HL-60/S4 (cell line): Measurements from ENCODE around the gene NAPEPLD.
"Not testable (repeated sequence)": the region's sequence is repeated elsewhere in the genome, so short reads cannot be mapped to it uniquely, and the experiment has no call there.

ENCODE experiments used
- in situ Hi-C: fragments of 300-500 bp; cut with MboI; formaldehyde crosslinking; loops from 2 replicates; pipeline ENCODE4 v1.14.3; 2022; ENCODE audit warnings: low sequenced_read_pairs

The NAPEPLD gene

DNA sequence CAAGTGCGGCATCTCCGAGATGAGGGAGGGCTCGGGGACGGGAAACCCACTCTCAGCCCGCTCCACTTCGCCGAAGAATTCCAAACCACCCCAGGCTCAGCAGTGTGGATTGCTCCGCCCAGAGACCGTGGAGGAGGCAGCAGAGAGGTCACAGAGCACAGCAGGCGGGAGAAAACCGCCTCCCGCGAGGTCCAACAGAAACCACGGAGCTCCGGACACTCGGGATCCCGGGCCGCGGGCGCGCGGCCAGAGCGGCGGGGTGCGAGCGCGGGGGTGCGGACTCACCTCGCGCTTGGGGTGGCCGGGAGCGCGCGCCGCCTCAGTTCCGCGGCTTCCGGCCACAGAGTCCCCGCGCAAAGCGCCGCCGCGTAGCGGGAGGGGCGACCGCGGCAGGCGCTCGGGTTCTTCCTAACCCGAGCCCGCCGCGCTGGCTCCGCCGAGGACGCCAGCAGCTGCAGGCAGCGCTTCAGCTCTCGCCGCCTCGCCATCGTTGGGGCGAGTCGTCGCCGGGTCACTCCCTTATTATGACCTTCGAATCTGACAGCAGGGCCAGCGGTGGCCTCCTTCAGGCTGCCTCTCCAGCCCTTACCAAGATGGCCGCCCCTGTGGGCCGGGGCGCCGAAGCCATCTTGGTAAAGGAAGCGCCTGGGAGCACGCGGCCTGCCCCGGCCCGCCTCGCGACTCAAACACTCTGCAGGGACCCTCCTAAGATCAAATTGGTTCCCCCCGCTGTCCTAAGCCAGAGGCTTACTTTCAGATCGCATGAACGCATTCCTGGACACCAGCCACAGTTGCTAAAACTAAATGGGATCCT, at the start of gene NAPEPLD:
Gene NAPEPLD, minus strand, starts transcription at position 106 of the 814 bp plus-strand sequence. CDS start 20,323 bp downstream, outside the sequence.
- in situ Hi-C loops: no loop called here

- in situ Hi-C loops: not testable (repeated sequence)
These were observed 49.2 kb upstream of the NAPEPLD start for GRCh38 chr7:103198079-103198478.

DNA sequence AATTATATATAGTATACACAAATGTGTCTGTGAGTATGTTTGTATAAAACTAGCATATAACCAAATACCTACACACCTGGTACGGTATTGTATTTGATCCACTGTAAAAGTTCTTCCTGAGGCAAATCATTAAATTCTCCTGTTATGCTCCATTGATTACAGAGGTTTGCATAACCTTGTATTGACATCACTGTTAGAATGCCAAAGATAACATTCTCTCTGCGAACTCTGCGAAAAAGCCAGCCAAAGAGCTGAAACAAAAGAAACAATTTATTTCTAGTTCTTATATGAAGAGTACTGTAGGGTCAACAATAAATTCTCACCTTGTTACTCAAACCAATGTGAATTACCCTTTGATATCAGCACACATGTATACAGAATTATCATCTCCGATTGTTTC, 46.5 kb upstream of the NAPEPLD start:
- in situ Hi-C loops: not testable (repeated sequence)

DNA sequence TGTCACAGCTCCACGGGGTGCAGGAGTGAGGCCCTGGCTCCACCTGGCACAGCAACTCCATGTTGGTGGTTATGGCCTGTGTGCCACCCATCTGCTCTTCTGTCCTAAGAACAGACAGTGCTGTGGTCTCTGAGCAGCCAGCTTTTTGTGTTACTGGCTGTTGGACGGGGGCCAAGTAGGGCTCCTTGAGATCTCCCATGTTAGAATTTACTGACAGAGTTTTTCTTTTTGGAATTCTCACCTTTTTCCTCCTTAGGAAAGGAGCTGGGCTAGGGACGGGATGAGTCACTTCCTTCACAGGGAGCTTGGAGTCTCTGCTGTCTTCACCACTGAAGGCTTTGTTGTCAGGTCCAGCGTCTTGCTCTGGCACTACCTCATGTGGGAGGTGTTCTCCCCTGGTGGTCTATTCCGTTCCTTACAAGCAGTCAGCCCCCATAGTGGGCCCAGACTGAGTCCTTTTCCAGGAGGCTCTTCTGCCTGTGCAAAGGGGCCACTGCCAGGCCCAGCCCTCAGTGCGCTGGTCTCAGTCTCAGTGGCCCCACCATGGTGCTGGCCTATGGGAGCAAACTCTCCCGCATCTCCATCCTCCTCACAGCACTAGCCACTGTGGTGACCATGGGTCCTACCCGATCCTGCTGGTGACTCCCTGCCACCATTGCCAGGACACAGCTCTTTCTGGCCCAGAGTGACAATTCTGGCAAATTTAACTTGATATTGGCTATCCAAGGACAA, 23.7 kb upstream of the NAPEPLD start:
- in situ Hi-C loops: not testable (repeated sequence)

- in situ Hi-C loops: not testable (repeated sequence)
These were observed 23.0 kb upstream of the NAPEPLD start for GRCh38 chr7:103171695-103172414.

GRCh38 chr7:103166921-103167544, 18.1 kb upstream of the NAPEPLD start:
- in situ Hi-C loops: not testable (repeated sequence)

DNA sequence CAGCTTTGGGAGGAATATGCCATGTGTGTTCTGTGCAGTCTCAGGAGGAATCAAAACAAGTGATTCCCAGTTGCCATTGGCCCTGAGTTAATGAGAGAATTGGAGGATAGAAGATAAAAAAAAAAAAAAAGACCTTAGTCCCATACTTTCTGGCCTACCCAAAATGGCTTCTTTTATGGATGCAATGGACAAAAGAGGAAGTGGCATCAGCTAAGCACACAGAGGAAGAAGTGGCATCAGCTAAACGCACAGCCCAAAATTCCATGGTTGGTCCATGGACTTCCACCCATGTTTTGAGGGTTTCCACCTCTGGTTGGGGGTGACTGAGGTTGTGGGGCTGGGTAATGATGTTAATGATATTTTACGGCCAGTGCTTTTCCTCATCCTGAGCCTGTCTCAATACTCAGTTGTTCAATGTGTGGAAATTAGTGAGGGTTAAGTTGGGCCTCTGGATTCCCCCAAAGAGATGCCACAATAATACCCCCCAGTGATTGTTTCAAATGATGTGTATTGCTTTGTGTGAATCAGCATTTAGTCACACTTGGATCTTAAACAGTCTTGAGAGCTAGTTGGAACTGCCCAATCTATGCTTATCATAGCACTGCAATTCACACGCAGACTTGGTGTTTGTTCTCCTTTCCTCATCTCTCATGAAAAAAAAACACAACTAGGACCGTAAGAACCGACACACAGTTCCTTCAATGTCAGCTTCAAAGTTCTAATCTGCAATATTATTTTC, 14.4 kb upstream of the NAPEPLD start:
- in situ Hi-C loops: not testable (repeated sequence)

DNA sequence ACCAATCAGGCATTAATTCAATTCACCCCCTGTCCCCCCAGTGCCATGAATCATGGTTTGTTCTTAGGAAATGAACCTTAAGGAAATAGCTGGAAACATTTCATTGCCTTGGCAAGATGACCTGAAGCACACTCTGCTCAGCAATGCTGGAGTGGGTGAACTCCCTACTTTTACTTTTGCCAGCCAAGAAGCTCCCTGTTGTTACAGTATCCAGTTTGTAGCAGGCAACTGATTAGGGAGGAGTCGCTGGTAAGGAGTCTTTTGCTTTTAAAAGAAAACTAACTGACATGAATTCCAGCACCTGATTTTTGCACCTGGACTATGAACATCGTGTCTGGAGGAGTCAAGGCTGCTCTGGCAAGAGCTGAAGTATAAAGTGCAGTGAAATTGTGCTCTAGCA, 13.7 kb upstream of the NAPEPLD start:
- in situ Hi-C loops: not testable (repeated sequence)

DNA sequence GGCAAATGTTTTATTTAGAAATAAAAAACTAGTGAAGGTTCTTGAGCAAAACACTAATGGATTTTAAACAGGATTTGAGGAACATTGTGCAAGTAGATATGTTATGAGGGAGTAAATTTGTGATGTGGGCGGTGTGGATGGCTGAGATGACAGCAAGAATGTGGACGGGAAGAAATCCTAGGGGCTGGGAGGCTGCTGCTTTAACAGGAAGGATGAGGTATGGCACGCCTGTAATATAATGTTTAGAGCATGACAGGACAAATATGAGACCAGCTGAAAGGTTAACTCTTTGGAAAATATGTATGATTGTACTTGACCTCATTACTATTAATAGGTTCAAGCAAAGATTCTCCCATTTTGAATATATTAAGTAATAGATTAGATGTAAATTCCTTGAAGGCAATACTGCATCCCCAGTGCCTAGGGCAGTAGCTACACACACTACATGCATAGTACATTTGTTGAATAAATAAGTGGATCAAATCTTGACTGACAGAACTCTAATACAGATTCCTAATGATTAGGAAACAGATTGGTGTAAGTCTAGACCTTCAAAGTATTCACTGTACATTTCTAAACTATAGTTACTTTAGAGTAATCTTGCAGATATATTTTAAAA, 13.2 kb upstream of the NAPEPLD start:
- in situ Hi-C loops: not testable (repeated sequence)

DNA sequence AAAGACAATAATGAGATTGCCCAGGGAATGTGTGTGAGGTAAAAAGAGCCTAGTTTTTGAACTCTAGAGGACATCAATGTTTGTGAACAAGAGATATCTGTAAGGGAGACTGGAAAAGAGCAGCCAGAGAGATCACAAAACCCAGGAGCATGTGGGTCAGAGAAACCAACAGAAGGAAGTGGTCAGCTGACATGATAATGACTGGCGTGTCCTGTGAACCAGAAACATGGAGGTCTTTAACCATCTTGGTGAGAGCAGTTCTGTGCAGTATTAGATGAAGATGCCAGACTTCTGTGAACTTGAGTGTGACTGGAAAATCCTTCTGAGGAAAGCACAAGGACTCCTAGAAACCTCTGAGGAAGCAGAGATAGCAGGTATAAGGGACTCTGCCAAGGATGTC, 10.2 kb upstream of the NAPEPLD start:
- in situ Hi-C loops: not testable (repeated sequence)

- in situ Hi-C loops: not testable (repeated sequence)
These were observed 6.6 kb upstream of the NAPEPLD start for GRCh38 chr7:103155331-103156024.

GRCh38 chr7:103154042-103154441, 5.1 kb upstream of the NAPEPLD start:
- in situ Hi-C loops: no loop called here

DNA sequence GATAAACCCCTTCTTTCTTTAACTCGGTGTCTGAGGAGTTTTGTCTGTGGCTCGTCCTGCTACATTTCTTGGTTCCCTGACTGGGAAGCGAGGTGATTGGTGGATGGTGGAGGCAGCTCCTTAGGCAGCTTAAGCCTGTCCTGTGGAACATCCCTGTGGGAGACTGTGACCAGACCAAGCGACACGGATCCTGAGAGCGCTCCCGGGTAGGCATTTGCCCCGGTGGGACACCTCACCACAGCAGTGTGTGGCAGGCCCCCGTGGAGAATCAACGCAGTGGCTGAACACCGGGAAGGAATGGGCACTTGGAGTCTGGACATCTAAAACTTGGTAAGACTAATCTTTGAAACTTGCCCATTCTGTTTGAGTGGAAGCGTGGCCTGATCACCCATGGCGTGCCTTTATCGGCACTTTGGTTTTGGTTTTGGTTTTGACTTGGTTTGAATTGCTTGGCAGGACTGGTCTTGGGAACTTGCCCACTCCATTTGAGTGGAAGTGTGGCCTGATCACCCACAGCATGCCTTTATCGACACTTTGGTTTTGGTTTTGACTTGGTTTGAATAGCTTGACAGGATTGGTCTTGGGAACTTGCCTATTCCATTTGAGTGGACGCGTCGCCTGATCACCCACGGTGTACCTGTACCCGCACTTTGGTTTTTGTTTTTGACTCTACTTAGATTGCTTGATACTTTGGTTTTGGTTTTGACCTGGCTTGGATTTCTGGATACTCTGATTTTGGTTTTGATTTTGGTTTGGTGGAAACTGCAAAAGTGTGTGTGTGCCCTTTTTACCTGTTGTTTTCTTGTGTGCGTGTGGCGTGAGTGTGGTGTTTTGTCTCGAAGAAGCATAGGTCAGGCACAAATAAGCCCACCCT, 4.1 kb upstream of the NAPEPLD start:
- in situ Hi-C loops: not testable (repeated sequence)

DNA sequence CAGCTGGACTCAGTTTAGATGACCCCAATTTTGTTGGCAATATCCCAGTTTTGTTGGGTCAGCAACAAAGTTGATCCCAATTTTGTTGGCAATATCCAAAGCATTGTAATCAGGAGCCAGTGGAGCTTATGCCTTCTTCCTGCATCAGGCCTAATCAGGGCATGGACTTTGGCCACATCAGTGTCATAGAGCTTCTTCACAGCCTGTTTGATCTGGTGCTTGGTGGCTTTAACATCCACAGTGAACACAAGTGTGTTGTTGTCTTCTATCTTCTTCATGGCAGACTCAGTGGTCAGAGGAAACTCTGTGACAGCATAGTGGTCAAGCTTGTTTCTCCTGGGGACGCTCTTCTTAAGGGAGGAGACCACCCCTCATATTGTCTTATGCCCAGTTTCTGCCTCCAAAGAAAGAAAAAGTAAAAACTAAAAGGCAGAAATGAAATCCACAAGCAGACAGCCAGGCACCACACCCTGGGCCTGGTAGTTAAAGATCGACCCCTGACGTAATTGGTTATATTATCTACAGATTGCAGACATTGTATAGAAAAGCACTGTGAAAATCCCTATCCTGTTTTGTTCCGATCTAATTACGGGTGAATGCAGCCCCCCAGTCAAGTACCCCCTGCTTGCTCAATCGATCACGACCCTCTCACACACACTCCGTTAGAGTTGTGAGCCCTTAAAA, 3.2 kb upstream of the NAPEPLD start:
- in situ Hi-C loops: not testable (repeated sequence)

GRCh38 chr7:103150192-103150591, 1.3 kb upstream of the NAPEPLD start:
- in situ Hi-C loops: no loop called here

- in situ Hi-C loops: no loop called here
These were observed 895 bp upstream of the NAPEPLD start for GRCh38 chr7:103149808-103150180.

DNA sequence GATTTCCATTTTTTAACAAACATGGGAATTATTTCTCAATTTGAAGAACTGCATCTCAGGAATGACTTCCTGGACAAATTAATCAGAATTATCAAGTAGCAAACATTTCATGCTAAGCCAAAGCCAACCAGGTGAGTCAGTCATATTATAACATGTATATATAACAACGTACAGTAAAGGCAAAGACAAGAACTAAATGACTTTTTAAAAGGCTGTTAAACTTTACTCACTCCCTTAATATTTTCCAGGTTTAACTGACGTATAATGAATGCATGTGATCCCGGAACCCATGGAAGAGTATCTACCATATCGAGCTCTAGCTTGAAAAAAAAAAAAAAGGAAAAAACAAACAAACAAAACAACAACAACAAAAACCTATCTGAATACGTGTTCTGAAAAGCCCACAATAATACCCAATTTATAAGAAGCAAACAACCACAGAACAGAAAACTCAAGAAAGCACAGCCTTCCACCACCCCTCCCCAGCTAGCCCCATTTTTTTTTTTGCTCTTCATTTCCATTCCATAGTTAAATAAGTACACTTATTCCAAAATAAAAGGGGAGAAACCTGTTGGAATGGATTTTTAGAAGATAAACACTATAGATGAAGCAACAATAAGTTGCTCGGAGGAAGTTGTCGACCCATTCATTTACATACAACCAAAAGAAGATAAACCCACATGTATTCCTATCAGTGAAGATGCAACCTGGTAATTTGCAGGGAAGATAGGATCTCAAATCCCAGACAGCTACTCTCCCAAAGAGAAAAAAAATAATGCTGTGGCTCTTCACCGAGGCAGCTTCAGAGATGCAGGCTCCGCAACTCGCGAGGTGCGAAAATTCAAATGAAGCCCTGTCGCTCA, 537 bp downstream of the NAPEPLD start:
- in situ Hi-C loops: no loop called here
